ENCODE measurements around the gene SFI1. TPM values are rescaled to one million over a fixed set of nuclear protein-coding genes. Genes with fewer than 3 reads are reported as not detected.

Gene SFI1
- total and polyA plus RNA-seq, 2 of the 8 experiments (the other 6 are each of a cell fraction or from before 2014, with no cell fraction given): 10.4 to 30.1 TPM

- WGBS, 2 experiments (ENCODE audit: extremely low coverage in 1 of 2, insufficient coverage in 1 of 2, insufficient read length in 1 of 2, insufficient replicate concordance in 2 of 2, low coverage in 1 of 2, low lambda C conversion rate in 2 of 2, missing lambda C conversion rate in 1 of 2): 96% methylated on average over 2 of the region's 2 CpGs; no CpG with 5 or more reads in 1 of the 2 experiments
- TF ChIP-seq BACH1 (IDR thresholded peaks at IDR 0.05; ENCODE audit: low read length) (no peak), TBP (IDR thresholded peaks at IDR 0.05; ENCODE audit: low read depth, low read length) (no peak), RBBP5 (IDR thresholded peaks at IDR 0.05; ENCODE audit: borderline replicate concordance, low read depth, low read length) (no peak), KDM5A (IDR thresholded peaks at IDR 0.05; ENCODE audit: low read length) (no peak), CTBP2 (IDR thresholded peaks at IDR 0.05; ENCODE audit: borderline replicate concordance, insufficient read depth, insufficient read length, low read length) (no peak), MAX (IDR thresholded peaks at IDR 0.05) (no peak), EGR1 (IDR thresholded peaks at IDR 0.05; ENCODE audit: borderline replicate concordance, low read depth, low read length) (no peak), CBX8 (IDR thresholded peaks at IDR 0.05; ENCODE audit: borderline replicate concordance, low read depth, low read length) (no peak), CTCF (IDR thresholded peaks at IDR 0.05; ENCODE audit: control extremely low read depth in 1 of 3, insufficient read depth in 1 of 3, low read depth in 1 of 3, low read length in 3 of 3) (no peak), SRF (IDR thresholded peaks at IDR 0.05; ENCODE audit: low read depth, low read length) (no peak), CBX5 (IDR thresholded peaks at IDR 0.05; ENCODE audit: low read depth, low read length) (no peak)
These were observed 5.4 kb downstream of the SFI1 start for GRCh38 chr22:31501738-31502137.

More at GRCh38 chr22:31501738-31502137, 5.4 kb downstream of the SFI1 start:
- Histone ChIP-seq H3K4ac (replicated peaks; ENCODE audit: insufficient read length, low read depth, low read length) (no peak overlapping the region), H3K9ac (replicated peaks in 1 of 4; ENCODE audit: extremely low read depth in 1 of 4, low read depth in 3 of 4, low read length in 3 of 4) (no peak overlapping the region), H3K79me2 (ENCODE audit: control insufficient read depth in 1 of 2, insufficient read depth in 2 of 2, low read length in 2 of 2) (peaks cover 0 to 11% of the 10 kb centered on the region in 2 experiments; a peak in 1 of 4 replicates), H4K91ac (replicated peaks; ENCODE audit: insufficient read length, low read length) (no peak overlapping the region), H3K27ac (ENCODE audit: low read depth, low read length) (no peak overlapping the region), H3K4me3 (ENCODE audit: extremely low read depth in 1 of 4, insufficient read depth in 2 of 4, low read depth in 3 of 4, low read length in 4 of 4) (no peak overlapping the region), H2BK15ac (ENCODE audit: low read length) (no peak overlapping the region), H3K4me2 (ENCODE audit: insufficient read depth in 1 of 2, low read depth in 2 of 2, low read length in 2 of 2) (no peak overlapping the region), H3K27me3 (replicated peaks in 1 of 4; ENCODE audit: control insufficient read depth in 3 of 4, extremely low read depth in 1 of 4, insufficient read depth in 3 of 4, low read length in 3 of 4) (peaks cover 0 to 5% (median 2%) of the 10 kb centered on the region in 4 experiments; a peak in 1 of 7 replicates), H3K4me1 (replicated peaks in 1 of 4; ENCODE audit: control insufficient read depth in 3 of 4, insufficient read depth in 4 of 4, low read length in 3 of 4) (no peaks in the 10 kb centered on the region; a peak in 2 of 7 replicates), H3K56ac (replicated peaks; ENCODE audit: insufficient read length, low read depth, low read length) (no peak overlapping the region), H4K20me1 (replicated peaks in 1 of 2; ENCODE audit: control insufficient read depth in 1 of 2, insufficient read depth in 2 of 2, low read length in 2 of 2) (no peaks in the 10 kb centered on the region), H3K9me3 (ENCODE audit: insufficient read depth in 2 of 2, low read depth in 1 of 2, low read length in 1 of 2) (peaks cover 0 to 5% of the 10 kb centered on the region in 2 experiments; a peak in 1 of 4 replicates), H2BK120ac (replicated peaks; ENCODE audit: low read depth, low read length) (no peak overlapping the region), H2AK5ac (ENCODE audit: low read depth, low read length) (no peak overlapping the region), H2BK5ac (ENCODE audit: low read depth, low read length) (no peak overlapping the region), H3K18ac (ENCODE audit: extremely low read depth, low read length) (no peak overlapping the region), H3K79me1 (ENCODE audit: low read depth, low read length) (no peaks in the 10 kb centered on the region), H2BK20ac (ENCODE audit: low read length) (no peak overlapping the region), H4K5ac (ENCODE audit: insufficient read length, low read depth, low read length) (no peak overlapping the region), H3K23ac (ENCODE audit: insufficient read length) (no peak overlapping the region), H2AFZ (ENCODE audit: low read length) (no peak overlapping the region), H2BK12ac (ENCODE audit: low read depth, low read length) (no peak overlapping the region), H3K23me2 (ENCODE audit: low read depth, low read length) (no peaks in the 10 kb centered on the region; the same call in 1 of the 2 replicates), H3K36me3 (ENCODE audit: control insufficient read depth in 2 of 4, insufficient read depth in 4 of 4, low read length in 3 of 4) (no peaks in the 10 kb centered on the region), H4K8ac (ENCODE audit: extremely low read depth, insufficient read depth, low read length) (no peak overlapping the region), H3K14ac (ENCODE audit: insufficient read length) (no peak overlapping the region)
- CTCF ChIA-PET (ENCODE audit: partially characterized antibody): no interaction called here
- POLR2A ChIA-PET (ENCODE audit: partially characterized antibody): interaction anchor here (0.6 to 1.1 kb wide), 2 partner anchors 10 to 24 kb away, joined by 3 read pairs; no protein-coding TSS in a partner anchor
- FAIRE-seq: no peak
- DNase-seq (ENCODE audit: low read depth in 1 of 2, low spot score in 2 of 2): no peak
